Measurements from ENCODE around the gene CCR5.

GRCh38 chr3:46361408-46362283 is 9.1 kb upstream of the CCR5 start:
- TF ChIP-seq, protein P1, sequence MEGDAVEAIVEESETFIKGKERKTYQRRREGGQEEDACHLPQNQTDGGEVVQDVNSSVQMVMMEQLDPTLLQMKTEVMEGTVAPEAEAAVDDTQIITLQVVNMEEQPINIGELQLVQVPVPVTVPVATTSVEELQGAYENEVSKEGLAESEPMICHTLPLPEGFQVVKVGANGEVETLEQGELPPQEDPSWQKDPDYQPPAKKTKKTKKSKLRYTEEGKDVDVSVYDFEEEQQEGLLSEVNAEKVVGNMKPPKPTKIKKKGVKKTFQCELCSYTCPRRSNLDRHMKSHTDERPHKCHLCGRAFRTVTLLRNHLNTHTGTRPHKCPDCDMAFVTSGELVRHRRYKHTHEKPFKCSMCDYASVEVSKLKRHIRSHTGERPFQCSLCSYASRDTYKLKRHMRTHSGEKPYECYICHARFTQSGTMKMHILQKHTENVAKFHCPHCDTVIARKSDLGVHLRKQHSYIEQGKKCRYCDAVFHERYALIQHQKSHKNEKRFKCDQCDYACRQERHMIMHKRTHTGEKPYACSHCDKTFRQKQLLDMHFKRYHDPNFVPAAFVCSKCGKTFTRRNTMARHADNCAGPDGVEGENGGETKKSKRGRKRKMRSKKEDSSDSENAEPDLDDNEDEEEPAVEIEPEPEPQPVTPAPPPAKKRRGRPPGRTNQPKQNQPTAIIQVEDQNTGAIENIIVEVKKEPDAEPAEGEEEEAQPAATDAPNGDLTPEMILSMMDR (conservative IDR thresholded peaks at IDR 0.05; ENCODE audit: low read depth, low read length) = no peak
- TF ChIP-seq EZH2 (IDR thresholded peaks at IDR 0.05; ENCODE audit: low read length, unreplicated experiment) = no peak
- no peak for TF ChIP-seq EZH2phosphoT487 (IDR thresholded peaks at IDR 0.05; ENCODE audit: borderline replicate concordance, low read length)
